ENCODE measurements around the gene HCN2.

HCN2 gene

GRCh38 chr19:629961-630714 is 40.5 kb downstream of the HCN2 start:
- Histone ChIP-seq H3K9ac (ENCODE audit: low read depth, low read length, poor library complexity) (no peak overlapping the region), H3K4me2 (ENCODE audit: insufficient read depth, low read length, poor library complexity, severe bottlenecking) (no peak overlapping the region), H3K23ac (ENCODE audit: low read depth, low read length, poor library complexity) (peak overlapping the region; percentile 43), H3K36me3 (replicated peaks in 1 of 2; ENCODE audit: control insufficient read depth in 2 of 2, insufficient read depth in 2 of 2, low read length in 2 of 2) (peaks cover 10 to 39% of the 10 kb centered on the region in 2 donors), H4K8ac (ENCODE audit: low read depth, low read length) (no peak overlapping the region), H3K4me3 (ENCODE audit: low read length in 2 of 2) (peak overlapping the region in 1 of 2 donors; percentile 39), H3K27ac (replicated peaks; ENCODE audit: low read length) (no peak overlapping the region), H4K91ac (ENCODE audit: low read depth, low read length, poor library complexity) (no peak overlapping the region), H2AK5ac (ENCODE audit: low read depth, low read length) (no peak overlapping the region), H3K4me1 (ENCODE audit: control insufficient read depth in 2 of 2, insufficient read depth in 1 of 2, low read depth in 1 of 2, low read length in 2 of 2) (peaks cover 8% of the 10 kb centered on the region in 2 donors), H3K4ac (ENCODE audit: low read length) (peak overlapping the region; percentile 37), H2AFZ (ENCODE audit: low read length) (no peak overlapping the region), H2BK12ac (ENCODE audit: low read length) (no peak overlapping the region), H3K79me1 (ENCODE audit: low read depth, low read length) (peaks cover 12% of the 10 kb centered on the region), H3K27me3 (ENCODE audit: control insufficient read depth in 3 of 3, insufficient read depth in 3 of 3, low read depth in 1 of 3, low read length in 3 of 3) (no peaks in the 10 kb centered on the region), H2BK15ac (ENCODE audit: low read length) (no peak overlapping the region), H2BK120ac (ENCODE audit: low read depth, low read length) (no peak overlapping the region), H2BK5ac (ENCODE audit: low read length) (peak overlapping the region; percentile 35), H3K18ac (ENCODE audit: low read length) (peak overlapping the region; percentile 11), H3K14ac (ENCODE audit: low read length) (no peak overlapping the region), H3K9me3 (replicated peaks in 1 of 2; ENCODE audit: control insufficient read depth in 2 of 2, insufficient read depth in 1 of 2, low read depth in 1 of 2, low read length in 2 of 2) (no peaks in the 10 kb centered on the region)
- no peak for DNase-seq (ENCODE audit: low spot score)
- no CpG with 5 or more reads among the region's 30 CpGs for WGBS, 2 donors (ENCODE audit: extremely low coverage in 2 of 2, insufficient read length in 2 of 2, insufficient replicate concordance in 1 of 2)

DNA sequence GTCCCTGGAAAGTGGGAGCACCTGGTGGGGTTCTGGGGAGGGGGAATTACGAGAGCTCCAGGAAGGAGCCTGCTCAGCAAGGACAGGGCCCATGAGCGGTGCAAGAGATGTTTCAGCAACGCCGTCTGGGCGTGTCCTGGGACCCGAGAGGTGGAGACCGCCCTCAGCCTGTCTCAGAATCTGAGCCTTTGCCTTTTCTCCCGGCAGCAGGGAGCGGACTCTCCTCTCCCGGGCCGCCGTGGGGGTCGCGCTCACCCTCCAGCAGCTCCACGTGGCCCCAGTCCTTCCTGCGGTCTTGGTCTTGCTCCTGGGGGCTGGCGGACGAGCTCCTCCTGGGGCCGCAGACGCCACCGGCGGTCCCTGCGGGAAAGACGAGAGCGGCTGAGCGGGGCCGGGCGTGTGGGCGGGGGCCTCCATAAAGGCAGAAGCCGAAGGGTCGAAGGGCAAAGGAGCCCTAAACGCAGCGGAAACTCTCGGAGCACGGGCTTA is 42.9 kb downstream of the HCN2 start:
- H3K9me3 ChIP-seq (replicated peaks in 1 of 2; ENCODE audit: control insufficient read depth in 2 of 2, insufficient read depth in 1 of 2, low read depth in 1 of 2, low read length in 2 of 2), result no peaks in the 10 kb centered on the region
- peak overlapping the region; percentile 81 for H2AK5ac ChIP-seq (ENCODE audit: low read depth, low read length)
- no CpG with 5 or more reads among the region's 35 CpGs for WGBS, 2 donors (ENCODE audit: extremely low coverage in 2 of 2, insufficient read length in 2 of 2, insufficient replicate concordance in 1 of 2)
- H3K9ac ChIP-seq (ENCODE audit: low read depth, low read length, poor library complexity), result peak overlapping the region; percentile 97
- peak overlapping the region; percentile 37 for H3K27ac ChIP-seq (replicated peaks; ENCODE audit: low read length)
- peak overlapping the region; percentile 90 to 100 for H3K4me3 ChIP-seq (ENCODE audit: low read length in 2 of 2)
- peak overlapping the region; percentile 26 for H2BK15ac ChIP-seq (ENCODE audit: low read length)
- H3K27me3 ChIP-seq (ENCODE audit: control insufficient read depth in 3 of 3, insufficient read depth in 3 of 3, low read depth in 1 of 3, low read length in 3 of 3), result no peaks in the 10 kb centered on the region
- peak overlapping the region; percentile 91 for H3K23ac ChIP-seq (ENCODE audit: low read depth, low read length, poor library complexity)
- no peak overlapping the region for H4K91ac ChIP-seq (ENCODE audit: low read depth, low read length, poor library complexity)
- peak overlapping the region; percentile 46 for H3K4ac ChIP-seq (ENCODE audit: low read length)
- H4K8ac ChIP-seq (ENCODE audit: low read depth, low read length), result no peak overlapping the region
- H3K79me1 ChIP-seq (ENCODE audit: low read depth, low read length), result peaks cover 8% of the 10 kb centered on the region
- H2BK12ac ChIP-seq (ENCODE audit: low read length), result no peak overlapping the region
- H2BK120ac ChIP-seq (ENCODE audit: low read depth, low read length), result no peak overlapping the region
- H3K14ac ChIP-seq (ENCODE audit: low read length), result peak overlapping the region; percentile 75
- H3K36me3 ChIP-seq (replicated peaks in 1 of 2; ENCODE audit: control insufficient read depth in 2 of 2, insufficient read depth in 2 of 2, low read length in 2 of 2), result peaks cover 7 to 28% of the 10 kb centered on the region in 2 donors
- peaks cover 8% of the 10 kb centered on the region in 2 donors for H3K4me1 ChIP-seq (ENCODE audit: control insufficient read depth in 2 of 2, insufficient read depth in 1 of 2, low read depth in 1 of 2, low read length in 2 of 2)
- H2BK5ac ChIP-seq (ENCODE audit: low read length), result no peak overlapping the region
- peak overlapping the region; percentile 83 for H3K18ac ChIP-seq (ENCODE audit: low read length)
- peak overlapping the region; percentile 87 for H2AFZ ChIP-seq (ENCODE audit: low read length)
- H3K4me2 ChIP-seq (ENCODE audit: insufficient read depth, low read length, poor library complexity, severe bottlenecking), result peak overlapping the region; percentile 96
- DNase-seq (ENCODE audit: low spot score), result peak; percentile 46

GRCh38 chr19:633068-633785 is 43.5 kb downstream of the HCN2 start, which contains the start of gene POLRMT:
TSS of gene POLRMT (minus strand) at chr19:633537. CDS start at chr19:633512, 25 bp downstream.
- peak within 1 kb of the TSS; percentile 96 for H3K4me2 ChIP-seq (ENCODE audit: insufficient read depth, low read length, poor library complexity, severe bottlenecking)
- H4K91ac ChIP-seq (ENCODE audit: low read depth, low read length, poor library complexity), result no peak within 1 kb of the TSS
- peak within 1 kb of the TSS; percentile 87 for H2AFZ ChIP-seq (ENCODE audit: low read length)
- peaks cover 8% of the 10 kb centered on the region in 2 donors for H3K4me1 ChIP-seq (ENCODE audit: control insufficient read depth in 2 of 2, insufficient read depth in 1 of 2, low read depth in 1 of 2, low read length in 2 of 2)
- no peak within 1 kb of the TSS for H2BK12ac ChIP-seq (ENCODE audit: low read length)
- peak within 1 kb of the TSS; percentile 37 for H3K27ac ChIP-seq (replicated peaks; ENCODE audit: low read length)
- peak within 1 kb of the TSS; percentile 97 for H3K9ac ChIP-seq (ENCODE audit: low read depth, low read length, poor library complexity)
- peak within 1 kb of the TSS; percentile 26 for H2BK15ac ChIP-seq (ENCODE audit: low read length)
- no peaks in the 10 kb centered on the region for H3K27me3 ChIP-seq (ENCODE audit: control insufficient read depth in 3 of 3, insufficient read depth in 3 of 3, low read depth in 1 of 3, low read length in 3 of 3)
- H3K14ac ChIP-seq (ENCODE audit: low read length), result peak within 1 kb of the TSS; percentile 75
- H2BK120ac ChIP-seq (ENCODE audit: low read depth, low read length), result no peak within 1 kb of the TSS
- WGBS, 2 donors (ENCODE audit: extremely low coverage in 2 of 2, insufficient read length in 2 of 2, insufficient replicate concordance in 1 of 2), result no CpG with 5 or more reads among the region's 67 CpGs
- no peak within 1 kb of the TSS for H2BK5ac ChIP-seq (ENCODE audit: low read length)
- peak within 1 kb of the TSS; percentile 91 for H2AK5ac ChIP-seq (ENCODE audit: low read depth, low read length)
- peak; percentile 97 for DNase-seq (ENCODE audit: low spot score)
- peaks cover 5 to 22% of the 10 kb centered on the region in 2 donors for H3K36me3 ChIP-seq (replicated peaks in 1 of 2; ENCODE audit: control insufficient read depth in 2 of 2, insufficient read depth in 2 of 2, low read length in 2 of 2)
- peak within 1 kb of the TSS; percentile 91 for H3K23ac ChIP-seq (ENCODE audit: low read depth, low read length, poor library complexity)
- H4K8ac ChIP-seq (ENCODE audit: low read depth, low read length), result no peak within 1 kb of the TSS
- peaks cover 8% of the 10 kb centered on the region for H3K79me1 ChIP-seq (ENCODE audit: low read depth, low read length)
- peak within 1 kb of the TSS; percentile 46 for H3K4ac ChIP-seq (ENCODE audit: low read length)
- H3K4me3 ChIP-seq (ENCODE audit: low read length in 2 of 2), result peak within 1 kb of the TSS; percentile 91 to 100
- peak within 1 kb of the TSS; percentile 94 for H3K18ac ChIP-seq (ENCODE audit: low read length)
- no peaks in the 10 kb centered on the region for H3K9me3 ChIP-seq (replicated peaks in 1 of 2; ENCODE audit: control insufficient read depth in 2 of 2, insufficient read depth in 1 of 2, low read depth in 1 of 2, low read length in 2 of 2)
